ENCODE results near the gene CCND2. TPM values are rescaled to one million over a fixed set of nuclear protein-coding genes. Genes with fewer than 3 reads are reported as not detected.
"Not testable (repeated sequence)": the region's sequence is repeated elsewhere in the genome, so short reads cannot be mapped to it uniquely, and the experiment has no call there.

CCND2 gene
- 100 to 1,000 TPM in 5 of 10 donors, 10 to 100 TPM in 5; 74.4 to 129 (median 100) TPM for polyA plus RNA-seq (ENCODE audit: insufficient read length in 10 of 10)
- long read RNA-seq, donor 1, full-length matches to known transcripts, result 15 of 25 reads
- long read RNA-seq, donor 1, partial matches to known transcripts, result 10 of 25 reads
- long read RNA-seq, donor 1, other reads (novel, unspliced or antisense), result 0 of 25 reads
- long read RNA-seq, donor 2, full-length matches to known transcripts, result 7 of 7 reads
- long read RNA-seq, donor 2, partial matches to known transcripts, result 0 of 7 reads
- long read RNA-seq, donor 2, other reads (novel, unspliced or antisense), result 0 of 7 reads
- long read RNA-seq, donor 3, result 0 reads
- long read RNA-seq, donor 4, full-length matches to known transcripts, result 1 of 7 reads
- long read RNA-seq, donor 4, partial matches to known transcripts, result 6 of 7 reads
- long read RNA-seq, donor 4, other reads (novel, unspliced or antisense), result 0 of 7 reads
- long read RNA-seq, donor 5, full-length matches to known transcripts, result 23 of 29 reads
- long read RNA-seq, donor 5, partial matches to known transcripts, result 6 of 29 reads
- long read RNA-seq, donor 5, other reads (novel, unspliced or antisense), result 0 of 29 reads
- long read RNA-seq, donor 6, full-length matches to known transcripts, result 13 of 13 reads
- long read RNA-seq, donor 6, partial matches to known transcripts, result 0 of 13 reads
- long read RNA-seq, donor 6, other reads (novel, unspliced or antisense), result 0 of 13 reads
- long read RNA-seq, donor 7, full-length matches to known transcripts, result 13 of 24 reads
- long read RNA-seq, donor 7, partial matches to known transcripts, result 11 of 24 reads
- long read RNA-seq, donor 7, other reads (novel, unspliced or antisense), result 0 of 24 reads
- long read RNA-seq, donor 8, full-length matches to known transcripts, result 8 of 15 reads
- long read RNA-seq, donor 8, partial matches to known transcripts, result 7 of 15 reads
- long read RNA-seq, donor 8, other reads (novel, unspliced or antisense), result 0 of 15 reads
- long read RNA-seq, donor 9, full-length matches to known transcripts, result 4 of 4 reads
- long read RNA-seq, donor 9, partial matches to known transcripts, result 0 of 4 reads
- long read RNA-seq, donor 9, other reads (novel, unspliced or antisense), result 0 of 4 reads

DNA sequence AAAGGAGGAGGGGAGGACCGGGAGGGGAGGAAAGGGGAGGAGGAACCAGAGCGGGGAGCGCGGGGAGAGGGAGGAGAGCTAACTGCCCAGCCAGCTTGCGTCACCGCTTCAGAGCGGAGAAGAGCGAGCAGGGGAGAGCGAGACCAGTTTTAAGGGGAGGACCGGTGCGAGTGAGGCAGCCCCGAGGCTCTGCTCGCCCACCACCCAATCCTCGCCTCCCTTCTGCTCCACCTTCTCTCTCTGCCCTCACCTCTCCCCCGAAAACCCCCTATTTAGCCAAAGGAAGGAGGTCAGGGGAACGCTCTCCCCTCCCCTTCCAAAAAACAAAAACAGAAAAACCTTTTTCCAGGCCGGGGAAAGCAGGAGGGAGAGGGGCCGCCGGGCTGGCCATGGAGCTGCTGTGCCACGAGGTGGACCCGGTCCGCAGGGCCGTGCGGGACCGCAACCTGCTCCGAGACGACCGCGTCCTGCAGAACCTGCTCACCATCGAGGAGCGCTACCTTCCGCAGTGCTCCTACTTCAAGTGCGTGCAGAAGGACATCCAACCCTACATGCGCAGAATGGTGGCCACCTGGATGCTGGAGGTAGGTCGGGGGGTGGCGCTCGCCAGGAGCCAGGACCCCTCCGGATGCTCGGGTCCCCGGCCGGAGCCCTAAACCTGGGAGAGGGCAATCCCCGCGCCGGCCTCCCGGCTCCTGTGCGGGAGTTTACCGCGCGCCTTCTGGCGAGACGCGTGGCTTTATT lies at the start of gene CCND2:
Gene CCND2 (plus strand): TSS at position 111 of the 744 bp plus-strand sequence. CDS start 279 bp downstream, at position 390.
- DNase-seq, result peak; percentile 90 to 98 (median 97)

DNA sequence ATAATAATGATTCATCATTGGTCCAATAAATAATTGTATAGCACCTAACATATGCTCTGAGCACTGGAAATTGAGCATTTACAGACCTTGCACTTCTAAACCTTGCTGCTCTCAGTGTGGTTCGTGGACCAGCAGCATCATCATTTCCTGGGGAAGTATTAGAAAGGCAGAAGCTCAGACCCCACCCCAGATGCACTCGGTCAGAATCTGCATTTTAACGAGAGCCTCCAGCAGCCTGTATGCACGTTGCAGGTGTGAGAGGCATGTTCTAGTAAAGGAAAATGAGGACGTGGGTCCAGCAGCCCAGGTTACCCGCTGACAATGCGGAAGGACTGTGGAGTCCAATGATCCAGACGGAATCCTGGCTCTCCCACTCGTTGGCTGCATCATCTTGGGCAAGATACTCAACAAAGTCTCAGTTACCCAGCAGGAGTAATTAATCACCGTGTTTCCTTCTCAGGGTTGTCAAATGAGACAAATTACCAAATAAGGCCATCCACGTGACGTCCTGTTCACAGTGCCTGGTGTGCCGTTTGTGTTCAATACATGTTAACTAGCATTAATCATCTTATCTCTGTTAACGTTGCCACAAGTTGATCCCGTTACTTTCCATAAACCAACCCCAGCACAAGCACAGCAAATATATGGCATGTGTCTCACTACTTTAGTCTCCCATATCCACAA lies 49.2 kb upstream of the CCND2 start:
- no peak for DNase-seq

DNA sequence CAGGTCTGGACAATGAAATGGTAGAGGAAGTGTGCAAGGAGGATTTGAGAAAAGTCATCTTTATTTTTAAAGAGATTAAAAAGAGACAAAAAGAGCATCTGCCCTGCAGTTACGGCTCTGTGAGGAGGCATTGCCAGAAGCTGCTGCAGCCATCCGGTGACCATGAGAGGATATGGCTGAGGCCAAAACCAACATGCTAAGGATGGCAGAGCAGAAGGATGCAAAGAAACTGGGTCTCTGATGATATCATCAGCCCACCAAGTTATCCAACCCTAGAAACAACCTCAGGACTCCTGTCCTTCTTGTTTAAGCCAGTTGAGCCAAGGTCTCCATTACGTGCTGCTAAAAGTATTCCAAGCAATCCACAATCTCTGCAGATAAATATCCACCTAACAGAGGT lies 48.0 kb upstream of the CCND2 start:
- no peak for DNase-seq

DNA sequence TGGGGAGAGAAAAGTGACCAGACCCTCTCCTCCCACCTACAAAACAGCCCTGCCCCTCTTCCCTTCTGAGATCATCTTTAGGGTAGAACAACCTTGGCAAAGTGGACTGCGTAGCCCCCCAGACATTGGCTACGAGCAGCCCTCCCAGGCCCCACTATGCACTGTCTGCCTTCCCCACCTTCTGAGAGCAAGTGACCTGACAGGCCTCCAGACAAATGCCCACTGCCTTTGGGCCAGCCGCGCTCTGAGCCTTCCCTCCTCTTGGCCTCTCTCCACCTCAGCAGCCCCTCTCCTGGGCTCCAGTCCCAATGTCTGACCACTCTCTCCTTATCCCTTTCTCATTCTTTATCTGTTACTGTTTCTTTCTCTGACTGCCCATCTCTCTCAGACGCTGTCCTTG lies 46.5 kb upstream of the CCND2 start:
- DNase-seq, result no peak

GRCh38 chr12:4228122-4228580 lies 45.4 kb upstream of the CCND2 start:
- DNase-seq, result no peak

DNA sequence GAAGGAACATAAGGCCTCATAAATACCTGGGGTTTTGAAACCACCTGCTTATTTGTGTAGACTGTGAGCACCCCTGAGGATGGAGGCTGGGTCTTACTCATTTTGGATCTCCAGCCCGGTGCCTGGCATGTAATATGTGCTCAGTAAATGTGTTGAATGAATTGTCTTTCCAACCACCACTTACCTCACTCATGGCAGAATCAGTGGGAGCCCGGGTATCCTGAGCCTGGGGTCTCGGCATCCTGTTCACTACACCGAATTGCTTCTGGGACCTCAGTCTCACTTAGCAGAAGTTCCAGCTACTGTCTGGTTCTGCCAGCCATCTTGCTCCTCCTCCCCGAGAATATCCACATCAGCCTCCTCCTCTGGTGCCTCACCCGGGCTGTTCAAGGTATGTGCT lies 43.0 kb upstream of the CCND2 start:
- DNase-seq, result no peak

DNA sequence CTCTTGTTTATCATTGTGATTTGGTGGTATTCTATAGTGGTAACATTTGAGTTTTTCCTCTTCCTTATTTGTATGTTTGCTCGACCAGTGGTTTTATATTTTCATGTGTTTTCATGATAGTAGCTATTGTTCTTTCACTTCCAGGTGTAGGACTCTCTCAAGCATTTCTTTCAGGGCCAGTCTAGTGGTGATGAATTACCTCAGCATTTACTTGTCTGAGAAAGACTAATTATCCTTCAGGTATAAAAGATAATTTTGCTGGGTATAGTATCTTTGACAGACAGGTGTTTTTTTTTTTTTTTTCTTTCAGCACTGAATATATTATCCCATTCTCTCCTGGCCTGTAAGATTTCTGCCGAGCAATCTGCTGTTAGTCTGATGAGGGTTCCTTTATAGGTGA lies 35.0 kb upstream of the CCND2 start:
- no peak for DNase-seq

- no peak for DNase-seq
These were observed 33.8 kb upstream of the CCND2 start for GRCh38 chr12:4239746-4240145.

DNA sequence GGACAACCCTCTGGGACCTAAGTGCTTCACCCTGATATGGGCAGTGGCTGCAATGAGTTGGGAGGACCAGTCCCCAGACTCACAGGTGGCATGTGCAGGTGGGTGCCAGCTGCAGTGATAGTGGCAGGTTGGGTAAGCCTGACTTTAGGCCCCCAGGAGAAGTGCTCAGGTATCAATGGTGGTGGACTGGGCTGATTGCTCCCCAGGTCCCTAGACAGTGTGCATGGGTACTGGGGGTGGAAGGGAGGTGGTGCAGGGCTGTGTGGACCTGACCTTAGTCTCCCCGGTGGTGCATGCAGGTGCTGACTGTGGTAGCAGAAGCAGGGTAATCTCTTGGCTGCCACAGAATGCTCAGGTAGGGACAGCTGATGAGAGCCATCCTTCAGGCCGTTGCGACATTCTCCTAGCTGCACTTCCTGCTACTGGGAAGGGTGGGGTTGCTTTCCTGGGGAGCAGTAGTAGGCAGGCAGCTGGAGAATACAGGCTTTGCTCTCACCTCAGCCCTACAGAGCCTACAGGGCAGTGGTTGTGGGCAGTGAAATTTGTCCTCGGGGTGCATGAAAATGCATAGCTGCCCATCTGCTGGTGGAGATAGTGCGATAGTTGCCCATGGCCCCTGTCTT lies 33.3 kb upstream of the CCND2 start:
- no peak for DNase-seq

GRCh38 chr12:4240981-4241380 lies 32.6 kb upstream of the CCND2 start:
- no peak for DNase-seq

DNA sequence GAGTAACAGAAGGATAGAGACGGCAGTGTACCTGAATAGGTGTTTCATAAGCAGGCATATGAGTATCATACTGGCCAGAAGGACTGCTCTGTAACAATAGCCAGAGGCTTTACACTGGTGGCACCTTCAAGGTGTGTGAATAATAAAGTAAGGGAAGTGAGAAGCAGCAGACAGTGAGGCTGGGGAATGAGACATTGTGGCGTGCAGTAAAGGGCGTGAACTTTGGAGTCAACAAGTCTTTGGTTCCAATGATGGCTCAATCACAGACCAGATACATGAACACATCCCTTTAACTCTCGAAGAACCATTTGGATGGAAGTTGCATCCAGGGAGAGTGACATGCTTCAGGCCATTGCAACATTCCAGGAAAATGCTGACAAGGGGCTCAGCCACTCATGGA lies 32.0 kb upstream of the CCND2 start:
- no peak for DNase-seq

DNA sequence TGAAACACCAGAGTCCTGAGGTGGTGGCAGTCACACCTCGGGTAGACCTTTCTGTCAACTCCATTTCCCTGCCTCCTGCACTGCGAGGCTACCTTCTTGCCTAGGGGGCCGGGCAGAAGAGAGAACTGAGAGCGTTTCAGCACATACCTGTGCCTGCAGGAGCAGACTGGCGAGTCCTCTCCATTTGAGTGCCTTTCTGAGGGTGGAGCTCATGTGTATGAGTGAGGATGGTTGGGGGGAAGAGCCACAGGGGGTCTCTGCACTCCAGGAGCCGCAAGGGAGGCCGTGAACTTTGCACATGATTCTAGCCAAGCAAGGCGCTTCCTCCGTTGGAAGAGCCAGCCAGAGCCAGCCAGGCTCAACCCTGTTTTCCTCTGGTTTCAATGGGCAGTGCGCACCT lies 31.0 kb upstream of the CCND2 start:
- no peak for DNase-seq

DNA sequence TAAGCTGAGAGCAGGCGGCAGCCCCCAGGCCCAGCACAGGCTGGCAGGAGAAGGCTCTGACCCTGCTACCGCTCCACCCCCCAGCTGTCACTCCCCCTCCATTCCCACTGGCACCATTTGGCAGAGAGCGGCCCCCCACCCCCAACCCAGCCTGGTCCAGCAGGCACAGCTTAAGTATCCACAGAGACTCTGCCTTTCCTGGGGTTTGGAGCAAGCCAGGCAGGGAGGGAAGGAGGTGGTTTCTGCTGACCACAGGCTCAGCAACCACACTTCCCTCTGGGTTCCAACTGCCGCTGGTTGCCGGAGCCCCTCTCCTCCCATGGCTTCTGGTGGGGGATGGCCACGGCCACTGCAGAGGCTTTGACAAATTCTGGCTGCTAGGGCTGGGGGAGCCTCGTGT lies 30.5 kb upstream of the CCND2 start:
- peak in 1 of 3 donors; percentile 36 for DNase-seq

DNA sequence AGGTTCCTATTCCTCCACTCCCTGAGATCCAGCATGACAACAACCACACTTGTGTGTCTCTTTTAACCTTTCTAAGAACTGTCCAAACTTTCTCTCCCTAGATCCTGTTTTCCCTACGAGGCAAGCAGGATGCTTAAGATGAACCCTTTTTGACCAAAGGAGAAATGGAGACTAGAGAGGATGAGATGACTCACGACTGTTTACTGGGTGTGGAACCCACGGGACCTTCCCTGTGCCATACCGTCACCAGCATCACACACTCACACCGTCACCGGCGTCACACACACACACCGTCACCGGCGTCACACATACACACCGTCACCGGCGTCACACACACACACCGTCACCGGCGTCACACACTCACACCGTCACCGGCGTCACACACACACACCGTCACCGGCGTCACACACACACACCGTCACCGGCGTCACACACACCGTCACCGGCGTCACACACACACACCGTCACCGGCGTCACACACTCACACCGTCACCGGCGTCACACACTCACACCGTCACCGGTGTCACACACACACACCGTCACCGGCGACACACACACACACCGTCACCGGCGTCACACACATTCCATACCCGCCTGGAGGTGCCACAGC lies 30.0 kb upstream of the CCND2 start:
- not testable (repeated sequence) for DNase-seq

- DNase-seq, result peak in 1 of 3 donors; percentile 21
These were observed 28.7 kb upstream of the CCND2 start for GRCh38 chr12:4244868-4245267.

DNA sequence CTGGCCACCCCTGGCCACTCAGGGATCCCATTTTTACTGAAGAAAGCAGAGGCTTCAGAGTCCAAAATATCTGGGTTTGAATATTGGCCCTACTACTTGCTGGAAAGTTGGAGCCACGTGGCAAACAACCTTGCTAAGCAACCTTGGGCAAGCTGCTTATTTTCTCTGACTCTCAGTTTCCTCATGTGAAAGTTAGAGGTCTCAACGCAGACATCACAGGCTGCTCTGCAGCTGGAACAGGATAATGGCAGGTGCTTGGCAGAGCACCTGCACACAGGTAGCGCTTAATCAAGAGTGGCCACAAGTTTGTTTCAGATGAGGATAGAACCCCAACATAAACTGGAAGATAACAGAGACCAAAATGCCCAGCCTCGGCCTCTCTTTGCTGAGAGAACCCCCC lies 28.1 kb upstream of the CCND2 start:
- DNase-seq, result no peak

GRCh38 chr12:4246116-4246515 lies 27.4 kb upstream of the CCND2 start:
- peak in 2 of 3 donors; percentile 22 to 61 for DNase-seq

GRCh38 chr12:4250691-4251090 lies 22.9 kb upstream of the CCND2 start:
- no peak for DNase-seq

GRCh38 chr12:4251216-4251891 lies 22.2 kb upstream of the CCND2 start:
- no peak for DNase-seq

Measured in muscle of back (tissue), 13 donors.